Measurements from ENCODE around the gene RCSD1. TPM values are rescaled to one million over a fixed set of nuclear protein-coding genes. Genes with fewer than 3 reads are reported as not detected.

The RCSD1 gene
- total and polyA plus RNA-seq, 2 of the 13 experiments (the other 11 are each of a cell fraction or from before 2014, with no cell fraction given), result not detected

DNA sequence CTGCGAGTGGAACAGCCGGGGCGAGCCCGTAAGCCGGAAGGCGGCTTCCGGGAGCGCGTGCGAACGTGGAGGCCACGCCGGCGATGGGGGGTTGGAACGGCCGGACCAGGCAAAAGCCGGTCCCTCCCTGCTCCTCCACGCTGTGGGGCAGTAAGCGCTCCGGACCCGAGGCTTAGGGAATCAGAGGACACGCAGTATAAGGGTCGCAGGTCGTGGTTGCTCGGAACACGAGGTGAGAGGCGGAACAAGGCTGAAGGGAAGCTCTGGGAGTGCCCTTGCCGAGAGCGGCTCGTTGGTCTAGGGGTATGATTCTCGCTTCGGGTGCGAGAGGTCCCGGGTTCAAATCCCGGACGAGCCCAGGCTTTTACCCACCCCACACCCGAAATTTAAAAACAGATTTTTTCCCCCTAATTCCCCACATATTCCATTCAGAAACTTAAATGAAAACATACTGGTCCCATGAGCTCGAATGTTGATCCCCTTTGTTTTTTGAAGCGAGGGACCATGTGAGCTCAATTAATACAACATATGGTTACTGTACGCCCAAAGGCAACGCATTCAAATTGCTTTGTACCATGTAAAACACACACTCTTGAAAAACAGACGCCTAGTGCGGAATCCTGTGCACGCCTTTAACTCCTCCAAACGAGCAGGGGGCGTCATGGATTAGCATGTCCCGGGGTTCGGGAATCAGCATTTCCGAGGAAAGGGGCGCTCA lies 84.6 kb downstream of the RCSD1 start (continued):
- TF ChIP-seq SRF (IDR thresholded peaks at IDR 0.05; ENCODE audit: low read depth, low read length) (no peak), JUNB (CRISPR knock-in tag; IDR thresholded peaks at IDR 0.05; ENCODE audit: borderline replicate concordance) (no peak; the same call in 1 of the 2 replicates), HNRNPK (IDR thresholded peaks at IDR 0.05; ENCODE audit: low read depth, low read length, poor library complexity, severe bottlenecking) (no peak), ZNF652 (CRISPR knock-in tag; IDR thresholded peaks at IDR 0.05; ENCODE audit: borderline replicate concordance, low read depth) (no peak), XBP1 (CRISPR knock-in tag; IDR thresholded peaks at IDR 0.05) (peak; percentile 70; the same call in 1 of the 2 replicates), MIXL1 (CRISPR knock-in tag; IDR thresholded peaks at IDR 0.05) (no peak), PPARG (CRISPR knock-in tag; conservative IDR thresholded peaks at IDR 0.05) (peak; percentile 74), GLI4 (CRISPR knock-in tag; IDR thresholded peaks at IDR 0.05; ENCODE audit: borderline replicate concordance) (peak; percentile 49; the same call in 1 of the 2 replicates), ZNF839 (CRISPR knock-in tag; IDR thresholded peaks at IDR 0.05; ENCODE audit: borderline replicate concordance) (peak; percentile 69; the same call in 1 of the 2 replicates), ESRRA (CRISPR knock-in tag; IDR thresholded peaks at IDR 0.05; ENCODE audit: low read depth) (peak; percentile 76; the same call in 1 of the 2 replicates), ZNF816 (CRISPR knock-in tag; IDR thresholded peaks at IDR 0.05; ENCODE audit: borderline replicate concordance) (peak; percentile 76; the same call in 1 of the 2 replicates), ZNF660 (CRISPR knock-in tag; IDR thresholded peaks at IDR 0.05; ENCODE audit: borderline replicate concordance, low read depth) (no peak), ZNF138 (CRISPR knock-in tag; IDR thresholded peaks at IDR 0.05; ENCODE audit: low read depth) (no peak)
- TF ChIP-seq, protein P1, sequence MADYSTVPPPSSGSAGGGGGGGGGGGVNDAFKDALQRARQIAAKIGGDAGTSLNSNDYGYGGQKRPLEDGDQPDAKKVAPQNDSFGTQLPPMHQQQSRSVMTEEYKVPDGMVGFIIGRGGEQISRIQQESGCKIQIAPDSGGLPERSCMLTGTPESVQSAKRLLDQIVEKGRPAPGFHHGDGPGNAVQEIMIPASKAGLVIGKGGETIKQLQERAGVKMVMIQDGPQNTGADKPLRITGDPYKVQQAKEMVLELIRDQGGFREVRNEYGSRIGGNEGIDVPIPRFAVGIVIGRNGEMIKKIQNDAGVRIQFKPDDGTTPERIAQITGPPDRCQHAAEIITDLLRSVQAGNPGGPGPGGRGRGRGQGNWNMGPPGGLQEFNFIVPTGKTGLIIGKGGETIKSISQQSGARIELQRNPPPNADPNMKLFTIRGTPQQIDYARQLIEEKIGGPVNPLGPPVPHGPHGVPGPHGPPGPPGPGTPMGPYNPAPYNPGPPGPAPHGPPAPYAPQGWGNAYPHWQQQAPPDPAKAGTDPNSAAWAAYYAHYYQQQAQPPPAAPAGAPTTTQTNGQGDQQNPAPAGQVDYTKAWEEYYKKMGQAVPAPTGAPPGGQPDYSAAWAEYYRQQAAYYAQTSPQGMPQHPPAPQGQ (CRISPR knock-in tag; IDR thresholded peaks at IDR 0.05; ENCODE audit: borderline replicate concordance), result no peak
- TF ChIP-seq, protein P2, sequence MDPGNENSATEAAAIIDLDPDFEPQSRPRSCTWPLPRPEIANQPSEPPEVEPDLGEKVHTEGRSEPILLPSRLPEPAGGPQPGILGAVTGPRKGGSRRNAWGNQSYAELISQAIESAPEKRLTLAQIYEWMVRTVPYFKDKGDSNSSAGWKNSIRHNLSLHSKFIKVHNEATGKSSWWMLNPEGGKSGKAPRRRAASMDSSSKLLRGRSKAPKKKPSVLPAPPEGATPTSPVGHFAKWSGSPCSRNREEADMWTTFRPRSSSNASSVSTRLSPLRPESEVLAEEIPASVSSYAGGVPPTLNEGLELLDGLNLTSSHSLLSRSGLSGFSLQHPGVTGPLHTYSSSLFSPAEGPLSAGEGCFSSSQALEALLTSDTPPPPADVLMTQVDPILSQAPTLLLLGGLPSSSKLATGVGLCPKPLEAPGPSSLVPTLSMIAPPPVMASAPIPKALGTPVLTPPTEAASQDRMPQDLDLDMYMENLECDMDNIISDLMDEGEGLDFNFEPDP (CRISPR knock-in tag; conservative IDR thresholded peaks at IDR 0.05), result no peak
- TF ChIP-seq, protein P3, sequence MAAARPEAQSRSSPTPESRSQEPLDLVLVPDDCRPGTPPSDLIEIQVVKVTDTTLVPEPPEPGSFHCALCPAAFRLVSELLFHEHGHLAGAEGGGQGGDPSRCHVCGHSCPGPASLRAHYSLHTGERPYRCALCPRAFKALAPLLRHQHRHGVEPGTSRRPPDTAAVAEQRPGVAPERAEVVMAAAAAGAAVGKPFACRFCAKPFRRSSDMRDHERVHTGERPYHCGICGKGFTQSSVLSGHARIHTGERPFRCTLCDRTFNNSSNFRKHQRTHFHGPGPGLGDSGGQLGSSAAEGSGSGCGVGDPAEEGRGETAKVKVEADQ (CRISPR knock-in tag; IDR thresholded peaks at IDR 0.05; ENCODE audit: borderline replicate concordance), result no peak; the same call in 1 of the 2 replicates
- TF ChIP-seq, protein P4, sequence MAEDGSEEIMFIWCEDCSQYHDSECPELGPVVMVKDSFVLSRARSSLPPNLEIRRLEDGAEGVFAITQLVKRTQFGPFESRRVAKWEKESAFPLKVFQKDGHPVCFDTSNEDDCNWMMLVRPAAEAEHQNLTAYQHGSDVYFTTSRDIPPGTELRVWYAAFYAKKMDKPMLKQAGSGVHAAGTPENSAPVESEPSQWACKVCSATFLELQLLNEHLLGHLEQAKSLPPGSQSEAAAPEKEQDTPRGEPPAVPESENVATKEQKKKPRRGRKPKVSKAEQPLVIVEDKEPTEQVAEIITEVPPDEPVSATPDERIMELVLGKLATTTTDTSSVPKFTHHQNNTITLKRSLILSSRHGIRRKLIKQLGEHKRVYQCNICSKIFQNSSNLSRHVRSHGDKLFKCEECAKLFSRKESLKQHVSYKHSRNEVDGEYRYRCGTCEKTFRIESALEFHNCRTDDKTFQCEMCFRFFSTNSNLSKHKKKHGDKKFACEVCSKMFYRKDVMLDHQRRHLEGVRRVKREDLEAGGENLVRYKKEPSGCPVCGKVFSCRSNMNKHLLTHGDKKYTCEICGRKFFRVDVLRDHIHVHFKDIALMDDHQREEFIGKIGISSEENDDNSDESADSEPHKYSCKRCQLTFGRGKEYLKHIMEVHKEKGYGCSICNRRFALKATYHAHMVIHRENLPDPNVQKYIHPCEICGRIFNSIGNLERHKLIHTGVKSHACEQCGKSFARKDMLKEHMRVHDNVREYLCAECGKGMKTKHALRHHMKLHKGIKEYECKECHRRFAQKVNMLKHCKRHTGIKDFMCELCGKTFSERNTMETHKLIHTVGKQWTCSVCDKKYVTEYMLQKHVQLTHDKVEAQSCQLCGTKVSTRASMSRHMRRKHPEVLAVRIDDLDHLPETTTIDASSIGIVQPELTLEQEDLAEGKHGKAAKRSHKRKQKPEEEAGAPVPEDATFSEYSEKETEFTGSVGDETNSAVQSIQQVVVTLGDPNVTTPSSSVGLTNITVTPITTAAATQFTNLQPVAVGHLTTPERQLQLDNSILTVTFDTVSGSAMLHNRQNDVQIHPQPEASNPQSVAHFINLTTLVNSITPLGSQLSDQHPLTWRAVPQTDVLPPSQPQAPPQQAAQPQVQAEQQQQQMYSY (CRISPR knock-in tag; IDR thresholded peaks at IDR 0.05), result 0 out of 2 replicates have a peak, but pooled peaks have one; percentile 3
- TF ChIP-seq, protein P5, sequence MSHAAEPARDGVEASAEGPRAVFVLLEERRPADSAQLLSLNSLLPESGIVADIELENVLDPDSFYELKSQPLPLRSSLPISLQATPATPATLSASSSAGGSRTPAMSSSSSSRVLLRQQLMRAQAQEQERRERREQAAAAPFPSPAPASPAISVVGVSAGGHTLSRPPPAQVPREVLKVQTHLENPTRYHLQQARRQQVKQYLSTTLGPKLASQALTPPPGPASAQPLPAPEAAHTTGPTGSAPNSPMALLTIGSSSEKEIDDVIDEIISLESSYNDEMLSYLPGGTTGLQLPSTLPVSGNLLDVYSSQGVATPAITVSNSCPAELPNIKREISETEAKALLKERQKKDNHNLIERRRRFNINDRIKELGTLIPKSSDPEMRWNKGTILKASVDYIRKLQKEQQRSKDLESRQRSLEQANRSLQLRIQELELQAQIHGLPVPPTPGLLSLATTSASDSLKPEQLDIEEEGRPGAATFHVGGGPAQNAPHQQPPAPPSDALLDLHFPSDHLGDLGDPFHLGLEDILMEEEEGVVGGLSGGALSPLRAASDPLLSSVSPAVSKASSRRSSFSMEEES (CRISPR knock-in tag; IDR thresholded peaks at IDR 0.05), result peak; percentile 54
